Airway epithelial cell (primary cell): ENCODE measurements around the gene ALG13. TPM values are rescaled to one million over a fixed set of nuclear protein-coding genes. Genes with fewer than 3 reads are reported as not detected.

Experiments used
- total RNA-seq: library from RNA; depleted of rRNA; stranded (reverse); fragments of >200 nt; gene quantifications from 2 replicates; pipeline ENCODE4 v1.2.3, GENCODE V29; 2015

ALG13 gene
- 23.1 and 28.0 TPM in 2 replicates for total RNA-seq

GRCh38 chrX:111680988-111681779 is at the start of gene ALG13:
TSS of gene ALG13 (plus strand) at chrX:111681170. CDS start at chrX:111681219, 49 bp downstream.

Other genes starting within 250 kb of the ALG13 start
- not detected in 2 replicates for gene SERTM2, start 169.5 kb upstream of the ALG13 start, total RNA-seq
- not detected in 2 replicates for gene TRPC5OS, start 195.0 kb downstream of the ALG13 start, total RNA-seq